Activated CD4-positive, CD25-positive, alpha-beta regulatory T cell treated with anti-CD3 and anti-CD28 coated beads, Interleukin-2, amount 50 U/mL, for 16 hours (primary cell): Measurements from ENCODE around the gene STK32C.
"Not testable (repeated sequence)": the region's sequence is repeated elsewhere in the genome, so short reads cannot be mapped to it uniquely, and the experiment has no call there.

Source experiments
- DNase-seq: peaks from one replicate; pipeline ENCODE4 v3.0.0-alpha.2; 2020; ENCODE audit warnings: low read depth, low spot score

The STK32C gene

DNA sequence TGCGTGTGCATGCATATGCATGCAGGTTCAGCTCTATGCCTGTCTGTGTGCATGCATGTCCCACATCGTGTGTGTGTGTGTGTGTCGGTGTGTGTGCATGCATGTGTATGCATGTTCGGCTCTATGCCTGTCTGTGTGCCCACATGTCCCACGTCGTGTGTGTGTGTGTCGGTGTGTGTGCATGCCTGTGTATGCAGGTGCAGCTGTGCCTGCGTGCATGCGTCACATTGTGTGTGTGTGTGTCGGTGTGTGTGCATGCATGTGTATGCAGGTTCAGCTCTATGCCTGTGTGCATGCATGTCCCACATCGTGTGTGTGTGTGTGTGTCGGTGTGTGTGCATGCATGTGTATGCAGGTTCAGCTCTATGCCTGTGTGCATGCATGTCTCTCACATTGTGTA lies 39.8 kb downstream of the STK32C start:
- not testable (repeated sequence) for DNase-seq

DNA sequence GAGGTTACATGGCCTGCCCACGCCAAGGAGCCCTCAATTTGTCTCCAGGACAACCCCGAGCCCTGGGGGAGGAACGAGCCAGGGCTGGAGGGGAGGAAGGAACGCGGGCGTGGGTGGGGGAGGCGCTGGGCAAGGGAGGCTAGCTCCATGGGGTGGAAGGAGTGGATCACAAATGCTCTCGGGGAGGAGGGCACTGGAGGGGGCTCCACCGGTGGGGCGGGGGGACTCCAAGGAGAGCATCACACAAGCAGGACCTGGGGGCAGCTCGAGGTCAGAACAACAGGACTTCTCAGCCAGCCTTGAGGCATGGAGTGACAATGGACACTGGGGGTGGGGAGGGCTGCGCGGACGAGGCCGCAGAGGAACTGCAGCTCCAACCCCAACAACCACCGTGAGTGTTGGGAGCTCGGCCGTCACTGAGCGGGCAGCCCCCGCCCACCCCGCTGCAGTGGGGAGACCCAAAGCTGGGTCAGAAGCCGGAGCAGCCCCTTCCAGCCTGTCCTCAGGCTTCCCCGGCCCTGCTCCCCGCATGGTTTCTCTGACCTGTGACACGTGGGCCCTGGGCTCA lies 41.1 kb downstream of the STK32C start:
- no peak for DNase-seq

DNA sequence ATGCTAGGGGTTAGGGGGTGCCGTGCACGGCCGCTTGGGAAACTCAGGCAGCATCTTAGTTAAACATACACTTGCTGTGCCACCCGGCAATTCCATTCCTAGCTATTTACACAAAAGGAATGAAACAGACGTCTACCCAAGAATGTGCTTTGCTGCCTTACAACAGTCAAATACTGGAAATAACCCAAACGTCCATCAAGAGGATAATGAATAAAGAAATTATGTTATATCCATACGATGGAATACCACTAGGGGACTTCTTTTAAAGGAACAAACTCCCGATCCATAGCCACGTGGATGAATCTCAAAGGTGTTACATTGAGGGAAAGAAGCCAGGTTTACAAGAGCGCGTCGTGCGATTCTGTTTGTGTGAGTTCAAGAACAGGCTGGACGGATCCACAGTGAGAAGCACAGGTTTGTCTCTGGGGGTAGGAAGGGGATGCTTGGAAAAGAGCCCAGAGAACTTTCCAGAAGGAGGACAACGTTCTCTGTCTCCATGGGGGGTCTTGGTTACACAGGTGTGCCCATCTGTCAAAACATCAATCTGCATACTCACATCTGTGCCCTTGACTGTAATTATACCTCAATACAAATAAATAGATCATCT lies 41.8 kb downstream of the STK32C start:
- no peak for DNase-seq

DNA sequence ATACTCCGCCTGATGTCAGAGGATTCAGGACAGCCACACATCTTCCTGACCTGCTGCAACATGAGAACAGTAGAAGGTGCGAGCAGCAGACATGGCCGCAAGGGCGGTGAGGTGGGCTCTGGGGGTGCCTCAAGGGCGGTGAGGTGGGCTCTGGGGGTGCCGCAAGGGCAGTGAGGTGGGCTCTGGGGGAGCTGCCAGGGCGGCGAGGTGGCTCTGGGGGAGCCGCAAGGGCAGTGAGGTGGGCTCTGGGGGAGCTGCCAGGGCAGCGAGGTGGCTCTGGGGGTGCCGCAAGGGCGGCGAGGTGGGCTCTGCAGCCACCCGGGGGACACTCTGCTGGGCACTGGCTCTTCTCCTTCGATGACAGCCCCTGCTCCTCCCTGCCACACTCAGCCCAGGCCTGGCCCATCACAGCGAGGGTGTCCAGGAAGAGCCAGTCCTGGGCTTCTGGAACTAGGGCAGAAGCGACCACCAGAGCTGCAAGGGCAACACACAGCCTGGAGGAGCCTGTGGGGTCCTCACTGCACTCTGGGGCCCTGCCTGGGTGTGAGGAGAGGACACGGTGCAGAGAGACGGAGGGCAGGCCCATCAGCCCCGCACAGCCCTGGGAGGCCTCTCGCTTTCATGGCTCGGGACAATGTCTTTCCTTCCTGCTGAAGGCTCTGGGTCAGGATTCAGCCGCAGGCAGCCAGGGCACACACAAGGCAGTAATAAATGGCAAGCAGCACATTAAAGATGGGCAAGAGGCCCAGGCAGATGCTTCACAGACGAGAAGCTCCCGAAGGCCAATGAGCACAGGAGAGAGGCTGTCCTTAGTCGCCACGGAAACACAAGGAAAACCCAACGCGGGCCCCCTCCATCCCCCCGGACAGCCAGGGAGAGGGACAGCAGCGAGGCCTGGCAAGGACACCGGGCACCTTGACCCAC lies 42.5 kb downstream of the STK32C start:
- DNase-seq: no peak

DNA sequence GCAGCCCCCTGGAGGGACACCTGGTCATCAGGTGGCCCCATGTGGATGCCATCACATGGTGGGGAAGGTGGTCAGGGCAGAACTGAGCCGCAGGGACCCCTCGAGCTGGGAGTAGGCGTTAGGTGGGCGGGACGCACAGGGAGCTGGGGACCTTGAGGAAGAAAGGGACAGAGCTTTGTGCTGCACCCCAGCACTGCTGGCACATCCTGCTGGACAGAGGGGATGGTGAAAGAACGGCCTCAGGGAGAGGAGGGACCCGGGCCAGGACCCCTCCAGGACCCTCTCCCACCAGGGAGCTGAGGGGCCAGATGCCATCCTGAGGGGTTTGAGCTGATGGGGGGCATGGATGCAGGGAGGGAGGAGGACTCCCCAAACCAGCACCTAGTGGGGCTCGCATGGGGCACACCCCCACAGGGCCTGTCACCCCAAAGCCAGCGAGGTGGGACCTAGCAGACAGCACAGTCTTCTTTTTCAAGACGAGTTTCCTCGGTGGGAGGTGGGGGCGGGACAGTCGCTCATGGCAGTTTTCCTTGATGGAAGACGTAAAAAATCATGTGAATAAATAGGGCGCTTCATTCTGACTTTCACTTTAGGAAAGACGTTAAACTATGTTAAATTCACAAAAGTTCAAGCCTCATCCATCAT lies 43.3 kb downstream of the STK32C start:
- no peak for DNase-seq

DNA sequence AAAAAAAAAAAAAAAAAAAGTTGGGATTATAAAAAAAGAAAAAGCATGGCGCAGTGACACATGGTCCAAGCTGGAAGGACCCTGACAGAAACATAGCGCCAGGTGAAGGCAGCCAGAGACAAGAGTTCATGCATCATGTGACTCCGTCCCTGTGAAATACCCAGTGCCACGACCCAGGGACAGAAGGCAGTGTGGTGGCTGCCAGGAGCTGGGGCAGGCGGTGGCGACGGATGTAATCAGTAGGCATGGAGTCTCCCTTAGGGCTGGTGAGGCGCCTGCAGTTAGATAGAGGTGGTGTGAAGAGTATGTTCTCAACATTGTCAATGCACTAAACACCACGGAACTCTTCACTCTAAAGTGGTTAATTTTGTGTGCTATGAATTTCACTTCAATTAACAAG lies 43.9 kb downstream of the STK32C start:
- DNase-seq: no peak

DNA sequence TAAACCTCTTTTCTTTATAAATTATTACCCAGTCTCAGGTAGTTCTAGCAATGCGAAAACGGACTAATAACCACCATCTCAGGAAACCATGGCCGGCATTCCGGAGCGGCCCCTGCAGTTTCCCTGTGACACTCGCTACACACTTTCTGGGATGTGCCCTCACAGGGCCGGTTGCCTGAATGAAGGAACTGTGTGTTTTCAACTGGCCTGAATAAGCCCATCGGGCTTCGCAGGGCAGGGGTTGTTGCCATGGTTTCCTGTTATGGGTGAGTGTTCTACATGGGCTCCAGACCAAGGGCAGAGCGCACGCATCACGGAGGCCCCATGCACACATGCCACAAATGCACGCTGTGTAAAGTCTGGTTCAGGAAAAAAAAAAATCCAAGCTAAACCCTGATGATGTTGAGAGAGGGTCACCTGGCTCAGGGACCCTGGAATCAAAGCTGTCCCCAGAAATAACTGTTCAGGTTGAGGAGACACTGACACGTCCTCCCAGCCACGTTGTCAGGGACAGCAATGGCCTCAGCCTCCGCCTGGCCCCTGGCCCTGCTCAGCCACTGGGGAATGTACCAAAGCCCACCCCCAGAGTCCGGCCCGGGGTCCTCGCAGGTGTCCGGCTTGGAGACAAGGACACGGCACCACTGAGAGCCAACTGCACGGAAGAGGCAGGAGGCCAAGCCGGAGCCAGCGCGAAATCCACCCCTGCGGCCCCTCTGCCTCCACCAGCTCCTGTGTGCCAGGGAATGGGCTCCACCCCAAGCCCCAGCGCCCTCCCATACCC lies 47.9 kb downstream of the STK32C start:
- DNase-seq: no peak

DNA sequence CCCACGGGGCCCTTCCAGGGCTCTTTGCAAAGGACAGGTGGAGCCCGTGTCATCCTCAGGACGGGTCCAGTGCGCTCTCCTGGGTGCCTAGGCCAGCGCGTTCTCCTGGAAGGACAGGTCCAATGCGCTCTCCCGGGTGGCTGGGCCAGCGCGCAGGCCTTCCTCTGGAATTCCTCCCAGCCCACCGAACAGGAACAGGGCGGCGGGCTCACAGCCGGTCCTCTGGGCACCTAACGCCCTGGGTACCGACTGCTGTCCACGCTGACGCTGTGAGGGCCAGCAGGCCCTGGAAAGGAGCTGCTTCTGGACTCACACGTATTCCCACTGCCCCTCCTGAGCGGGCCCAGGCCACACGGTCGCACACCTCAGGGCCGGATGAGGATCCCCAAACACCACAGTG lies 49.3 kb downstream of the STK32C start:
- DNase-seq: no peak

DNA sequence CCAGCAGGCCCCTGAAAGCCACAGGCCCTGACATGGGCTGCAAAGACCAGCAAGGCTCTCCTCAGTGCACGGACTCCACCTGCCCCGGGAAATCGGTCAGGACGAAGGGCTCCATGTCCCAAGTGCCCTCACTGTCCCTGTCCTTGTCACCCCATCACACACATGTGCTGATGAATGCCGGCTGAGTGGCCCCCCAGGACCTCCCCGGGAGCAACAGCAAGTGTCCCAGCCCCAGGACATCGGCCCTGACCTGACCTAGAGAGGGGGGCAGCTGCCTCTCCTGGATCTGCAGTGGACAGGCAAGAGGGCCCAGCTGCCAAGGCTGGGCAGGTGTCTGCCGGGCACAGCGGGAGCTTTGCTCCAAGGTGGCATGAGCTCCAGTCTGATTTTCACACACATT lies 49.8 kb downstream of the STK32C start:
- no peak for DNase-seq

DNA sequence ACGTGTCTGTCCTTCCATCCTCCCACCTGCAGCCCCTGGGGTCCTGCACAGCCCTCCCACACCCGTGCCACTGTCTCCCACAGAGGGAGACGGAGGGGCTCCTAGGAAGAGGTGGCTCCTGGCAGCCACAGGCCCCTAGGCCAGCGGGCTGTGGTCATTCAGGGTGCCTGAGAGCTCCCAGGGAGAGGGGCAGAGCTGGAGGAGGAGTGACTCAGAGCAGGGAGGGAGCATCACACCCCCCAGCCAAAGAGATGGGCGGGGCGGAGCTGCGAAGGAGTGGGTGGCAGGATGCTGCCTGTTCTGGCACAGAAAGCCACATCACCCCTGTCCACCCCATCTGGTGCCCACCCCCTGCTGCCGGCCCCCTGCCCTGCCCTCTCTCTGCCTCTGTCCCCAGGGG lies 50.5 kb downstream of the STK32C start:
- DNase-seq: no peak

DNA sequence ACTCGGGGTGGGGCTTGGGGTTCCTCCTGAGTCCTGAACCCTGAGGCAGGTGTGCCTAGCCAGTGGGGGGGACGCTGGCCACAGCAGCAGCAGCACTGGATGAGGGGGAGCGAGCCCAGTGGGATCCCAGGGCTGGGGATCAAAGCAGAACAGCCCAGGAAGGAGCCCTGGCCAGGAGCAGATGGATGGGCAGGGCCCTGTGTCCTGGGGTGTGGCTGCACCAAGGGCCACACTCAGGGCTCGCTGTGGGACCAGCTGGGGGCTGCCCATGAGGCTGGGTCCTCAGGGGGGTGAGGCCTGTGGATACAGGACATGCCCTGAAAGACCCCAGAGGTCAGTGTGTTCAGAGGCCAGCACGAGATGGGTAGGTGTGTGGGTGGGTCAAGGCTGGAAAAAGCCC lies 50.9 kb downstream of the STK32C start:
- DNase-seq: no peak

DNA sequence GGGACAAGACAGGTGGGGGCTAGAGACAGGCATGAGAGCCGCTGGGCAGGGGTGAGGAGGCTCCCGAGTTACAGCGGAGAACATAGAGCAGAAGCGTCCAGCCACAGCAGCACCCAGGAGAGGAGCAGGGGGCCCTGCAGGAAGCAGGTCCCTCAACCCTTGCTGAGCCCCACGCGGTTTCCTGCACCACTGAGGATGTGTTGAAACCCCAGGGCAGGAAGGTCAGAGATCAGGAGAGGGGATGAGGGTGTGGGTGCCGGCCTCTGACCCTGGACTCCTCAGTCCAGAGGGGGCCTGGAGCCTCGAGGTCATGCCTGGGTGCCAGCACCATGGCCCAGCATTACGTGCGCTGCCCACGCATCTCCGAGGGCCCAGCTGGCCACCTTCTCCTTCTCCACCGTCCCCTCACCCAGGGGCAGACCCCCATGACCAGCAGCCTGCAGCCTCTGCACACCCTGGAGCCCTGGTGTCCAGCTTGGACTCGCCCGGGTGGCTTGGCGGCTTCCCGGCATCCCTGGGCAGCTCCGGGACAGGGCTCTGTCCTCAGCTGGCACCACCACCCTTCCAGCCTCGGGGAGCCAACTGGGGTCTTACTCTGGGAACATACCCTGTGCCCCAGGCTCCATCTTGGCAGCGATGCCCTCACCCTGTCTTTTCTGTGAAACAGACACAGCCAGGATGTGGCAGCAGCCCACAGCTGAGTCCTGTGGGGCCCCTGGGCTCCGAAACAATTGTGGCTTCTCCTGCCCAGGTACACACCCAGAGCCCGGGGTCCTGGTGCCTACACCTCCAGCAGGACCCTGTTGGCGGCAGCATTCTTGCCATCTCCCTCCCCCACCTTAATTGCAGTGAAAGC lies 52.0 kb downstream of the STK32C start:
- DNase-seq: no peak

DNA sequence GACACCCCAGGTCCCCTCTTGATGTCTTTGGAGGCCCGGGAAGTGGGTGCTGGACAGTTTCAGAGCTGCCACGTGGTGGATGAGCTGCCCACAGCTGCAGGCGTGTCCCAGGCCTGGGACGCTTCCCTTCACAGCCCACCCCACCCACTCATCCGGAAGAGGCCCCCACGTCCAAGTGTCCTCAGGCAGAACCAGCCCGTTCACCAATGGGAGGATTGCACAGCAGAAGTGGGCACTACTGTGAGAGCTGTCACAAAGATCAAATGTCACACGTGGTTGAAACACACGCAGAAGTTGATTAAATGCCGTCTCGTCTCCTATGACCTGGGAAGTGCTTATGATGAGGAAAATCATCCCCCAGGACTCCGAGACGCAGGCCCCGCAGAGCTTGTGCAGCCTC lies 52.9 kb downstream of the STK32C start:
- no peak for DNase-seq

DNA sequence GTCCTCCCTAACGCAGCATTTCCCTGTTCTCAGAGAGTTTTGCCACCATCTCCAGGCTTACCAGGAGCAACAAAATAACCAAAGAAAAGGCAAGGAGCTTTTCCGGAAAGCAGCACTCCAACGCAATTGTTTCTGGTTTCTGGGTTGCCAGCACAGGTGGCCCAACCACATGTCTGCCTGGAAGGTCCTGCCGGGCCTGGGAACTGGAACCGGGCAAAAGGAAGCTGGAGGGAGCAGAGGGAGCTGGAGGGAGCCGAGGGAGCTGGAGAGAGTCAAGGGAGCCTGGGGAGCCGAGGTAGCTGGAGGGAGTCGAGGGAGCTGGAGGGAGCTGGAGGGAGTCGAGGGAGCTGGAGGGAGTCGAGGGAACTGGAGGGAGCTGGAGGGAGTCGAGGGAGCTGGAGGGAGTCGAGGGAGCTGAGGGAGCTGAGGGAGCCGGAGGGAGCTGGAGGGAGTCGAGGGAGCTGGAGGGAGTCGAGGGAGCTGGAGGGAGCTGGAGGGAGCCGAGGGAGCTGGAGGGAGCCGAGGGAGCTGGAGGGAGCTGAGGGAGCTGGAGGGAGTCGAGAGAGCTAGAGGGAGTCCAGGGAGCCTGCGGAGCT lies 54.6 kb downstream of the STK32C start:
- DNase-seq: no peak

DNA sequence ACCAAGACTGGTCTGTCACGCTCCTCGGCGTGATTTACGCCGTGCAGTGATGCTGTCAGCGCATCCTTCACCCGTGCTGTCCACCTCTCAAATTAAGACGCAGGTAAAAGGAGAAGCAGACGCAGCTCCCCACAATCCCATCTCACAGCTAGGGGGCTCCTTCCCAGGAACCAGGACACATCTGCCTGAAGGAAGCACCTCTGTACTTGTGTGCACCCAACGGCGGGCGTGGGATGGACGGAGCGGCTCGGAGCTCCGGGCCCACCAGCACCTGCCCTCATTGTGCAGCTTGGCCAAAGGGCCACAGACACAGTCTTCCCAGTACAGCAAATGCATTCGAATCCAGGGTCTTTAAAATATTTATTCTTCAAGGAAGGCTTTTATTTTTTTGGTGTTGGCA lies 55.3 kb downstream of the STK32C start:
- DNase-seq: no peak

DNA sequence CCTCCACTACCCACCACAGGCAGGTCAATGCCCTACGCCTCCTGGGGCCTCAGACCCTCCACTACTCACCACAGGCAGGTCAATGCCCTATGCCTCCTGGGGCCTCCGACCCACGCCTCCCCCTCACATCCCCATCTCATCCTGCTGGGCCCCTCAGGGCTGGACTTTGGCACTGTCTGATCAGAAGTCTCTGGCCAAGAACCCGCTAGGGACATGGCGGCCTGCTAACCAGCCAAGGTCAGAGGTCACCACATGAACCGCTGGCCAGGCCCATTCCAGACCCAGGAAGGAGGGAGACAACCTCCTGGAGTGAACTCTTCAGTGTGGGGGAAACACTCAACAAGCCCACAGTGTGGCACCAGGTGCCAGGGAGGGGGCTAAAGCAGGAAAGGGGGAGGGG lies 55.8 kb downstream of the STK32C start:
- DNase-seq: no peak

DNA sequence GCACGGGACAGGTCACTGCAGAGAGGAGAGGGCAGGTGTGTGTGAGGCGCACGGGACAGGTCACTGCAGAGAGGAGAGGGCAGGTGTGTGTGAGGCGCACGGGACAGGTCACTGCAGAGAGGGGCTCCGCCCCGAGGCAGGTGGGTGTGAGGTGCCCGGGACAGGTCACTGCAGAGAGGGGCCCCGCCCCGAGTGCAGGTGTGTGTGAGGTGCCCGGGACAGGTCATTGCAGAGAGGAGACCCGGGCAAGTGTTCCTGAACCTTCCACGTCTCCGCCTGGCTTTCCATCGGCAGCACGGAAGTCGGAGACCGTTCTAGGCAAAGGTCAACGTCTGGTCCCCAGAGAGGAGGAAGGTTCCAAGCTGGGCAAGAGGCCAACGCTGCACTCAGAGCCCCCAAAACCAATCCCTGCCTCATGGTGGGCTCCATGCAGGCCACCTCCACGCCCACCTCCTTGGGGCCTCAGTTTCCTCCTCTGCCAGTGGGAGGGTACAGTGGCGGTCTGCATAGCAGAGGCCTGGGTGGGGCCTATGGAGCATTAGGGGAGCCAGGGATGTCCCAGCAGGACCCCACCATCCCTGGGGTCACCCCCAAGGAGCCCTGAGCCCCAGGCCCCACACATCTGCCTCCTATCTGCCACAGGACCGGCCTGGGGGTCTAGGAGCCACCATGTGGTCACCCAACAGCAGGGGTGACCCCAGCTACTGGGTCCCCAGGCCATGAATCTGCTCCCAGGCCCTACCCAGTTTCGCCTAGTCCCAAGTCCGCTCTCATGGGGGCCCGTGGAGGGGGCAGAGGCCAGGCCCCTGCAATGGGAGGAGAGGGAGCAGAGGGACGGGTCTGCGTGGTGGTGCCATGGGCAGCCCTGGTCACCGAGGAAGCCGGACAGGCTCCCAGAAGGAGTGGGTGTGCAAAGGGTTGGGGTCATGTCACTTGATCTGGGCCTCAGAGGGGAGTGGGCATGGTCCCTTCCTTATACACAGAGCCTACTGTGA lies 57.0 kb downstream of the STK32C start:
- no peak for DNase-seq

DNA sequence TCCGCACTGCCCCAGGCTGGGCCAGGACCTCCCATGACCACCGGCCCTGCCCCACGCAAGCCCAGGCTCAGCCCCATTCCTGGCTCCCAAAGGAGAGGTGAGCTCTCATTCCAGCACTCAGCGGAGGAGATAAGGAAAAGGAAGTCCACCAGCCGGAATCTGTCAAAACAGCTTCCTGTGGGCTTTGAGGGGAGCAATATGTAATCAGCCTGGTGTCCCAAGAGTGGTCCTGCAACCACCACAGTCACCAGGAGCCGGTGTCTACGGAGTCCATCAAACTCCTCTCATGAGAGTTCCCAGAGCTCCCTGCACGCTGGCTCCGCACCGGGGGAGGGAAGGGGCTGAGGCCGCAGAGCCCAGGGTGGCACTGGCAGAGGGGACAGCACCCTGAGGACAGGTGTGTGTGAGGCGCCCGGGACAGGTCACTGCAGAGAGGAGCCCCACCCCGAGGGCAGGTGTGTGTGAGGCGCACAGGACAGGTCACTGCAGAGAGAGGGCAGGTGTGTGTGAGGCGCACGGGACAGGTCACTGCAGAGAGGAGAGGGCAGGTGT lies 57.9 kb downstream of the STK32C start:
- no peak for DNase-seq

DNA sequence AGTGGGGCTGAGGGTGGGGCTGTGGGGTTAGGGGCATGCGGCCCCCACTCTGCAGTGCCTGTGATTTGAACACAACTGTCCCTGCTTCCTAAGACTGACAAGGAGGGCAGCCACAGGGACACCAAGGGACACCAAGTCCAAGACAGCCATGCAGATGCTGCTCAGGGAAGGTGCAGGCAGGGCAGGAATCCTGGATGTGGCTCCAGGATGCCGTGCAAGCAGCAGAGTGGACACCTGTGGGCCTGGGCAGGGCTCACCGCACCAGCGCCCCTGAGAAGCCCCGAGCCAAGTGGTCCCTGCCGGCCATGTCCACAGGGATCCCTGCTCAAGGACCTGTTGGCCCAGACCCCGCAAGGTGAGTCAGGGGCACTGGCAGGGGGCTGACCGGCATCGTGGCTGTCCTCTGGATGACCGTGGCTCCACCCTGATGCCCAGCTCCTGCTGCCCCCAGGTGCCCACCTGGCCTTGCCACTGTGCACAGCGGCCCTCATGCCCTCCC lies 58.5 kb downstream of the STK32C start:
- no peak for DNase-seq
